Activated CD8-positive, alpha-beta T cell treated with anti-CD3 and anti-CD28 coated beads for 36 hours (primary cell): ENCODE measurements around the gene PAK6. TPM values are rescaled to one million over a fixed set of nuclear protein-coding genes. Genes with fewer than 3 reads are reported as not detected.

Experiments used
- ATAC-seq: fragments of 200-7000 bp; cut with Tn5 transposase; one replicate; pipeline ENCODE4 v1.10.0; 2021; ENCODE audit warnings: mild to moderate bottlenecking, moderate library complexity
- CTCF ChIA-PET: fragments of 350-600 bp; sonication (Branson Sonifier 250); formaldehyde crosslinking; loops from one replicate; lab custom pipeline; 2021; ENCODE audit warnings: antibody characterized with exemption; lab: Charles Lee
- POLR2A ChIA-PET: fragments of 350-600 bp; sonication (Branson Sonifier 250); formaldehyde crosslinking; loops from one replicate; lab custom pipeline; 2021; ENCODE audit warnings: antibody characterized with exemption; lab: Charles Lee
- DNase-seq: peaks from one replicate; pipeline ENCODE4 v3.0.0-alpha.2; 2020
- H3K27ac Mint-ChIP-seq: one replicate; pipeline ENCODE4 v1.8.0; 2021; ENCODE audit warnings: mild to moderate bottlenecking, mixed read lengths
- H3K27me3 Mint-ChIP-seq: one replicate; pipeline ENCODE4 v1.8.0; 2021; ENCODE audit warnings: mixed read lengths
- H3K36me3 Mint-ChIP-seq: one replicate; pipeline ENCODE4 v1.8.0; 2021; ENCODE audit warnings: low read depth, mixed read lengths
- H3K4me1 Mint-ChIP-seq: one replicate; pipeline ENCODE4 v1.8.0; 2021; ENCODE audit warnings: low read depth, mixed read lengths
- H3K4me3 Mint-ChIP-seq: one replicate; pipeline ENCODE4 v1.8.0; 2021; ENCODE audit warnings: mild to moderate bottlenecking, moderate library complexity, mixed read lengths
- H3K9me3 Mint-ChIP-seq: one replicate; pipeline ENCODE4 v1.8.0; 2021; ENCODE audit warnings: mixed read lengths
- intact Hi-C: fragments of 100-400 bp; cut with micrococcal nuclease; formaldehyde crosslinking; loops from one replicate; pipeline ENCODE4 v1.10.0; 2022
- total RNA-seq, 2 experiments: library from RNA; stranded (reverse); gene quantifications; one replicate each; pipeline ENCODE4 v1.2.3, GENCODE V29; 2021
- TF ChIP-seq, protein P1 (sequence below): fragments of 200-600 bp; IDR thresholded peaks from one replicate; pipeline ENCODE4 v1.8.0; 2022; ENCODE audit warnings: antibody characterized with exemption, mild to moderate bottlenecking

Gene PAK6
- total RNA-seq, 2 experiments from 2014 or later, result 0.67 to 0.83 TPM

DNA sequence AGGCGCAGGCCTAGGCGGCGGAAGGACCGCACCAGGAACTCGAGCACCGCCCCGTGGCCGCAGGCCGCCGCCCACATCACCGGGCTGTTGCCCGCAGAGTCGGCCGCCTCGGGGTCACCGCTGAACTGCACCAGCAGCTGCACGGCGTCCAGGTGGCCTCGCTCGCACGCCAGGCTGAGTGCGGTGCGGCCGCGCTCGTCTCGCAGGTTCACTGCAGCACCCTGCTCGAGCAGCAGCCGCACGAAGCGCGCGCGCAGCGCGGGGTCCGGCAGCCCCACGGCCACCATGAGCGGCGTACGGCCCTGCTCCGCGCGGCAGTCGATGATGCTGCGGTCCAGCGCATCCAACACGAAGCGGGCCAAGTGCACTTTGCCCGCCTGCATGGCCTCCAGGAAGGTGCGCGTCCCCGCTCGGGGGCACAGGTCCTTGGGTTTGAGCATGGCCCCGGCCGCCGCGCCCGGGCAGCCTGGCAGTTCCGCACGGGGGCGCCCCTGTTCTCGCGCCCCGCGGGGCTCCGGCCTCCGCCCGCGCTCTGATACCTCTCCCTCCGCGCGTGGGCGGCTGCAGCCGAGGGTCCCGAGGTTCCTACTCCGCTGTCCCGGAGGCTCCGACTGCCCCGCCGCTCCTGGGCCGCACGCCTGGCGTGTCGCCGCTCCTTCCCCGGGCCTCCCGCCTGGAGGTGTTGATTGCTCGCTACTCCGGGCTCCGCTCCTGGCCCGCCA lies 43.4 kb downstream of the PAK6 start:
- ChIA-PET CTCF (interaction anchor here (0.7 to 4.0 kb wide), 8 partner anchors 8 to 65 kb away, joined by 3 to 44 read pairs (median 4); partner anchors contain the start of gene PLCB2), POLR2A (interaction anchor here (1.9 kb wide), 1 partner anchor 25 kb away, joined by 5 read pairs; no protein-coding TSS in a partner anchor)
- H3K27ac Mint-ChIP-seq, result no peak overlapping the region
- H3K27me3 Mint-ChIP-seq, result peaks cover 25% of the 10 kb centered on the region
- no peaks in the 10 kb centered on the region for H3K9me3 Mint-ChIP-seq
- ATAC-seq, result peak; percentile 71
- H3K4me3 Mint-ChIP-seq, result peak overlapping the region; percentile 58
- H3K36me3 Mint-ChIP-seq, result no peaks in the 10 kb centered on the region
- TF ChIP-seq, protein P1, sequence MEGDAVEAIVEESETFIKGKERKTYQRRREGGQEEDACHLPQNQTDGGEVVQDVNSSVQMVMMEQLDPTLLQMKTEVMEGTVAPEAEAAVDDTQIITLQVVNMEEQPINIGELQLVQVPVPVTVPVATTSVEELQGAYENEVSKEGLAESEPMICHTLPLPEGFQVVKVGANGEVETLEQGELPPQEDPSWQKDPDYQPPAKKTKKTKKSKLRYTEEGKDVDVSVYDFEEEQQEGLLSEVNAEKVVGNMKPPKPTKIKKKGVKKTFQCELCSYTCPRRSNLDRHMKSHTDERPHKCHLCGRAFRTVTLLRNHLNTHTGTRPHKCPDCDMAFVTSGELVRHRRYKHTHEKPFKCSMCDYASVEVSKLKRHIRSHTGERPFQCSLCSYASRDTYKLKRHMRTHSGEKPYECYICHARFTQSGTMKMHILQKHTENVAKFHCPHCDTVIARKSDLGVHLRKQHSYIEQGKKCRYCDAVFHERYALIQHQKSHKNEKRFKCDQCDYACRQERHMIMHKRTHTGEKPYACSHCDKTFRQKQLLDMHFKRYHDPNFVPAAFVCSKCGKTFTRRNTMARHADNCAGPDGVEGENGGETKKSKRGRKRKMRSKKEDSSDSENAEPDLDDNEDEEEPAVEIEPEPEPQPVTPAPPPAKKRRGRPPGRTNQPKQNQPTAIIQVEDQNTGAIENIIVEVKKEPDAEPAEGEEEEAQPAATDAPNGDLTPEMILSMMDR, result peak; percentile 66
- intact Hi-C loops, result no loop called here
- peak; percentile 62 for DNase-seq
- no peaks in the 10 kb centered on the region for H3K4me1 Mint-ChIP-seq

- ChIA-PET POLR2A (interaction anchor here (0.6 to 1.9 kb wide), 3 partner anchors 8 to 26 kb away, joined by 3 to 5 read pairs (median 4); no protein-coding TSS in a partner anchor), CTCF (interaction anchor here (0.6 to 4.0 kb wide), 10 partner anchors 9 to 244 kb away, joined by 3 to 44 read pairs (median 4); partner anchors contain the start of genes PLCB2 and SRP14)
- peak; percentile 64 for ATAC-seq
- Mint-ChIP-seq H3K27ac (no peak within 1 kb of the TSS), H3K9me3 (no peaks in the 10 kb centered on the region), H3K4me1 (no peaks in the 10 kb centered on the region), H3K36me3 (no peaks in the 10 kb centered on the region), H3K27me3 (peaks cover 24% of the 10 kb centered on the region), H3K4me3 (peak within 1 kb of the TSS; percentile 58)
- intact Hi-C loops, result no loop called here
- TF ChIP-seq, protein P1, result no peak
- peak; percentile 45 for DNase-seq
Measured at GRCh38 chr15:40282869-40283614, 44.2 kb downstream of the PAK6 start, which contains the start of gene ANKRD63. ANKRD63 (minus strand) TSS chr15:40283064; CDS start chr15:40282586, 478 bp downstream.

- H3K36me3 Mint-ChIP-seq, result no peaks in the 10 kb centered on the region
- ChIA-PET CTCF (interaction anchor here (1.1 to 4.0 kb wide), 8 partner anchors 9 to 244 kb away, joined by 3 to 44 read pairs (median 3); partner anchors contain the start of genes PLCB2 and SRP14), POLR2A (interaction anchor here (0.6 to 1.9 kb wide), 3 partner anchors 8 to 26 kb away, joined by 3 to 5 read pairs (median 4); no protein-coding TSS in a partner anchor)
- DNase-seq, result no peak
- H3K4me3 Mint-ChIP-seq, result peak overlapping the region; percentile 10
- intact Hi-C loops, result no loop called here
- no peak for ATAC-seq
- no peak overlapping the region for H3K27ac Mint-ChIP-seq
- H3K4me1 Mint-ChIP-seq, result no peaks in the 10 kb centered on the region
- TF ChIP-seq, protein P1, result no peak
- H3K27me3 Mint-ChIP-seq, result peaks cover 20% of the 10 kb centered on the region
- H3K9me3 Mint-ChIP-seq, result no peaks in the 10 kb centered on the region
Measured at GRCh38 chr15:40283615-40284300, 44.9 kb downstream of the PAK6 start.

- Mint-ChIP-seq H3K36me3 (no peaks in the 10 kb centered on the region), H3K9me3 (no peaks in the 10 kb centered on the region), H3K4me1 (no peaks in the 10 kb centered on the region), H3K4me3 (no peak overlapping the region), H3K27ac (no peak overlapping the region), H3K27me3 (peaks cover 12% of the 10 kb centered on the region)
- no peak for DNase-seq
- intact Hi-C loops, result no loop called here
- TF ChIP-seq, protein P1, result no peak
- no peak for ATAC-seq
- CTCF ChIA-PET, result interaction anchor here (0.8 to 4.0 kb wide), 6 partner anchors 11 to 59 kb away, joined by 3 to 44 read pairs (median 8); partner anchors contain the start of genes INAFM2 and PLCB2
- POLR2A ChIA-PET, result interaction anchor here (0.5 to 1.6 kb wide), 5 partner anchors 16 to 121 kb away, joined by 3 to 4 read pairs (median 3); no protein-coding TSS in a partner anchor
Measured at GRCh38 chr15:40285151-40285550, 46.3 kb downstream of the PAK6 start.
